Measurements from ENCODE around the gene SOX2. TPM values are rescaled to one million over a fixed set of nuclear protein-coding genes. Genes with fewer than 3 reads are reported as not detected.

The SOX2 gene
- total and polyA plus RNA-seq, 12 donors, result 0.10 to 0.88 (median 0.13) TPM; not detected in 3

DNA sequence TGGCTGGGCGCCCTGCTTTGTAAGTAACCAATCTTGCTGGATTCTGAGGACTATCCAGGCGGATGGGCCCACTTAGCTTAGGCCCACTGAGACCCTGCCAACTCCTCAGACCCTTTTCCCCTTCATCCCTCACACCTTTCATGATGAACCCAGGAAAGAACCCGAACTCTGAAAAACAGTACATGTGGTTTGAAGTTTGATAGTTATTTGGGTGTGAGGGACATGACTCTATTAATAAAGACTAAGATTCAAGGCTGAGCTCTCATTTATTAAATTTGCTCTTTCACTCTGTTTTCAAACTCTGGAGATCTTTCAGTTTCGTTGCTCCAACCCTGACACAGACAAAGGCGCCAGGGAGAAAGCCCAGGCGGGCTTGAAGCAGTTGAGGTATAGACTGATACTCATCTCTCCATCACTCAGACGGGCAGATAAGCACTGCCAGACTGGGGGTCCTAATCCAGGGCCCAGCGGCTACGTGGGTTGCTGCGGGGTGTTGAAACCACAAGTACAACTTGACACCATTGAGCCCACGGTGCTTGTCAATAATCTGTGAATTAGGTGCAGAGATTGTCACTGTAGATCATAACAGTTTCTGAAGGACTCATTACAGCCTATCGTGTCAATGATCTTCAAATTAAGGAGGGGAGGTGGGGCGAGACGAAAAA is 7.2 kb upstream of the SOX2 start:
- no peaks in the 10 kb centered on the region for H3K9me3 ChIP-seq
- DNase-seq (no peak), ATAC-seq (no peak)
- H3K27ac ChIP-seq, result no peak overlapping the region
- no peaks in the 10 kb centered on the region for H3K36me3 ChIP-seq
- peaks cover 0 to 28% (median 7%) of the 10 kb centered on the region in 9 donors for H3K4me1 ChIP-seq
- 4 to 9% methylated on average over 14 of the region's 14 CpGs for WGBS, 2 donors
- H3K27me3 ChIP-seq, result peaks cover 37 to 99% (median 99%) of the 10 kb centered on the region in 7 donors
- TF ChIP-seq, protein P1, sequence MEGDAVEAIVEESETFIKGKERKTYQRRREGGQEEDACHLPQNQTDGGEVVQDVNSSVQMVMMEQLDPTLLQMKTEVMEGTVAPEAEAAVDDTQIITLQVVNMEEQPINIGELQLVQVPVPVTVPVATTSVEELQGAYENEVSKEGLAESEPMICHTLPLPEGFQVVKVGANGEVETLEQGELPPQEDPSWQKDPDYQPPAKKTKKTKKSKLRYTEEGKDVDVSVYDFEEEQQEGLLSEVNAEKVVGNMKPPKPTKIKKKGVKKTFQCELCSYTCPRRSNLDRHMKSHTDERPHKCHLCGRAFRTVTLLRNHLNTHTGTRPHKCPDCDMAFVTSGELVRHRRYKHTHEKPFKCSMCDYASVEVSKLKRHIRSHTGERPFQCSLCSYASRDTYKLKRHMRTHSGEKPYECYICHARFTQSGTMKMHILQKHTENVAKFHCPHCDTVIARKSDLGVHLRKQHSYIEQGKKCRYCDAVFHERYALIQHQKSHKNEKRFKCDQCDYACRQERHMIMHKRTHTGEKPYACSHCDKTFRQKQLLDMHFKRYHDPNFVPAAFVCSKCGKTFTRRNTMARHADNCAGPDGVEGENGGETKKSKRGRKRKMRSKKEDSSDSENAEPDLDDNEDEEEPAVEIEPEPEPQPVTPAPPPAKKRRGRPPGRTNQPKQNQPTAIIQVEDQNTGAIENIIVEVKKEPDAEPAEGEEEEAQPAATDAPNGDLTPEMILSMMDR (IDR thresholded peaks at IDR 0.05), result no peak
- H3K4me3 ChIP-seq, result no peak overlapping the region
- intact Hi-C loops (cut with DNase I), result loop anchor here in 8 of 10 donors (5.0 to 10.0 kb wide), 7 partner anchors 372 to 980 kb away; no protein-coding TSS in a partner anchor

- H3K27ac ChIP-seq, result no peak overlapping the region
- H3K36me3 ChIP-seq, result no peaks in the 10 kb centered on the region
- intact Hi-C loops (cut with DNase I), result loop anchor here in 8 of 10 donors (5.0 to 10.0 kb wide), 5 partner anchors 380 to 980 kb away; no protein-coding TSS in a partner anchor
- peaks cover 0 to 25% (median 10%) of the 10 kb centered on the region in 9 donors for H3K4me1 ChIP-seq
- no peak overlapping the region for H3K4me3 ChIP-seq
- no peak for ATAC-seq
- H3K9me3 ChIP-seq, result no peaks in the 10 kb centered on the region
- TF ChIP-seq, protein P1 (IDR thresholded peaks at IDR 0.05), result no peak
- H3K27me3 ChIP-seq, result peaks cover 37 to 99% (median 99%) of the 10 kb centered on the region in 7 donors
- no peak for DNase-seq
- 13% methylated on average over 8 of the region's 8 CpGs for WGBS, 2 donors
These were observed 6.6 kb upstream of the SOX2 start for GRCh38 chr3:181705086-181705480.

- WGBS, 2 donors, result 8 to 14% methylated on average over 3 of the region's 3 CpGs
- Histone ChIP-seq H3K4me1 (peaks cover 0 to 34% (median 30%) of the 10 kb centered on the region in 9 donors), H3K9me3 (no peaks in the 10 kb centered on the region), H3K4me3 (no peak overlapping the region), H3K36me3 (no peaks in the 10 kb centered on the region), H3K27ac (no peak overlapping the region), H3K27me3 (peaks cover 46 to 100% (median 100%) of the 10 kb centered on the region in 7 donors)
- intact Hi-C loops (cut with DNase I), result loop anchor here in 9 of 10 donors (2.0 to 10.0 kb wide), 7 partner anchors 383 to 977 kb away; no protein-coding TSS in a partner anchor
- TF ChIP-seq, protein P1 (IDR thresholded peaks at IDR 0.05), result no peak
- ATAC-seq (no peak), DNase-seq (no peak)
These were observed 3.7 kb upstream of the SOX2 start for GRCh38 chr3:181707980-181708379.

DNA sequence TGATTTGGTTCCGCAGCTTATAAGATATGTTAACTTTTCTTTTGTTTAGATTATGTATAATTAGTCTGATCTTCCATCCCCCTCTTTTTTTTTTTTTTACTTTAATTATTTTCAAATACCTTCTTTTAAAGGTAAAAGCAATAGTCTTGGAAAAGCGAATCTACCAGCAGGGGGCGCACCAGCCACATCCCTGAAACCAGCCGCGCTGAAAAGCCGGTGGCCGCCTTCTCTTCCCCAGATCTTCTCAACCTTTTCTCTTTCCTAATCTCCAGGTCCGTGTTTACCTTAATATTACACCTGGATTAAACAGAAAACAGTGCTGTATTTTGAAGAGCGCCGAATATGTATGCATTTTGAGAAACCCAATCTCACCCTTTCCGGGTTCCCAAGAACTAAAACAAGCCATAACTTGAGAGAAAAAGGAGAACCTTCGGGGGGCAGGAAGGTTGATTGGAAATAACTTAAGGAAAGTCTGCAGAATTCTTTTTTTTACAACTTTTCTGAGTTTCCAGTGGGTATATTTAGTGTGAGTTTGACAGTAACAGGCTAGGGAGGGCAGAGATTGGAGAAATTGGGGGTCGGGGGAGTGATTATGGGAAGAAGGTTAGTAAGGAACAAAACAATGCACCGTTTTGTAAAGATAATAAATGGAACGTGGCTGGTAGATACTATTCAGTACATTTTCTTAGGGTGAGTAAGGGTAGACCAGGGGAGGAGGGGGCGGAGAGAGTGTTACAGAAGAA is 2.0 kb upstream of the SOX2 start:
- DNase-seq, result peak; percentile 66 to 68
- intact Hi-C loops (cut with DNase I), result loop anchor here (1.0 to 10.0 kb wide), 10 partner anchors 385 to 975 kb away; no protein-coding TSS in a partner anchor
- 4 to 7% methylated on average over 16 of the region's 16 CpGs for WGBS, 2 donors
- H3K4me1 ChIP-seq, result peaks cover 0 to 32% (median 27%) of the 10 kb centered on the region in 9 donors
- ATAC-seq, result peak in 3 of 8 donors; percentile 36 to 61 (median 51)
- H3K4me3 ChIP-seq, result no peak overlapping the region
- H3K27ac ChIP-seq, result no peak overlapping the region
- peaks cover 34 to 100% (median 100%) of the 10 kb centered on the region in 7 donors for H3K27me3 ChIP-seq
- TF ChIP-seq, protein P1 (IDR thresholded peaks at IDR 0.05), result peak; percentile 65 to 91 (median 83)
- no peaks in the 10 kb centered on the region for H3K36me3 ChIP-seq
- H3K9me3 ChIP-seq, result no peaks in the 10 kb centered on the region
